Stimulated activated effector memory CD8-positive, alpha-beta T cell treated with anti-CD3 and anti-CD28 coated beads, Interleukin-12 subunit alpha, Interleukin-12 subunit beta, amount 100 ng/mL, for 72 hours (primary cell): ENCODE results near the gene ALOXE3.

Experiments used
- ATAC-seq: fragments of 150-1000 bp; cut with Tn5 transposase; 2 replicates; pipeline ENCODE4 v1.10.0; 2021
- DNase-seq, 2 donors: peaks; one replicate each; pipeline ENCODE4 v3.0.0; 2021 to 2022; ENCODE audit warnings: low spot score in 2 of 2
- H3K27ac Mint-ChIP-seq: one replicate; pipeline ENCODE4 v1.8.0; 2022; ENCODE audit warnings: mild to moderate bottlenecking, mixed read lengths
- H3K36me3 Mint-ChIP-seq: one replicate; pipeline ENCODE4 v1.8.0; 2022; ENCODE audit warnings: mild to moderate bottlenecking, mixed read lengths
- H3K4me1 Mint-ChIP-seq: one replicate; pipeline ENCODE4 v1.8.0; 2022; ENCODE audit warnings: mixed read lengths
- H3K4me3 Mint-ChIP-seq: one replicate; pipeline ENCODE4 v1.8.0; 2022; ENCODE audit warnings: mild to moderate bottlenecking, mixed read lengths
- H3K9me3 Mint-ChIP-seq: one replicate; pipeline ENCODE4 v1.8.0; 2022; ENCODE audit warnings: mixed read lengths

Gene ALOXE3

GRCh38 chr17:8105957-8106398, 12.3 kb downstream of the ALOXE3 start:
- peaks cover 5% of the 10 kb centered on the region for H3K4me1 Mint-ChIP-seq
- H3K4me3 Mint-ChIP-seq = no peak overlapping the region
- DNase-seq = no peak
- no peaks in the 10 kb centered on the region for H3K9me3 Mint-ChIP-seq
- ATAC-seq = no peak
- no peaks in the 10 kb centered on the region for H3K36me3 Mint-ChIP-seq
- no peak overlapping the region for H3K27ac Mint-ChIP-seq

GRCh38 chr17:8104911-8105310, 13.4 kb downstream of the ALOXE3 start:
- H3K4me3 Mint-ChIP-seq = no peak overlapping the region
- H3K9me3 Mint-ChIP-seq = no peaks in the 10 kb centered on the region
- no peaks in the 10 kb centered on the region for H3K4me1 Mint-ChIP-seq
- DNase-seq (no peak), ATAC-seq (no peak)
- no peak overlapping the region for H3K27ac Mint-ChIP-seq
- H3K36me3 Mint-ChIP-seq = no peaks in the 10 kb centered on the region

- Mint-ChIP-seq H3K9me3 (no peaks in the 10 kb centered on the region), H3K4me1 (no peaks in the 10 kb centered on the region), H3K27ac (no peak overlapping the region), H3K4me3 (no peak overlapping the region), H3K36me3 (no peaks in the 10 kb centered on the region)
- no peak for DNase-seq
- no peak for ATAC-seq
These were observed 14.8 kb downstream of the ALOXE3 start for GRCh38 chr17:8103549-8103948.

DNA sequence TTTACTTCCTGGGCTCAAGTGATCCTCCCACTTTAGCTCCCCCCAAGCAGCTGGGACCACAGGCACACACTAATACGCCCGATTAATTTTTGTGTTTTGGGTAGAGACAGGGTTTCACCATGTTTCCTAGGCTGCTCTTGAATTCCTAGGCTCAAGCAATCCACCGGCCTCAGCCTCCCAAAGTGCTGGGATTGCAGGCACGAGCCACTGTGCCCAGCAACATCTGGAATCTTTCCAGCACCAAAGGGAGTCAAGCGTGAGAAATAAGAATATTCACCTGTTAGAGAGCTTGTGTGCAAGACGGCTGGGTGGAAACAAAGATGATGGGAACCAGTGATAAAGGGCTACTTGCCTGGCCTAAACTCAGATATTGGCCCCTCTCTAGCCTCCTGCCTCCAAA, 16.6 kb downstream of the ALOXE3 start:
- Mint-ChIP-seq H3K4me3 (no peak overlapping the region), H3K27ac (no peak overlapping the region), H3K4me1 (no peaks in the 10 kb centered on the region), H3K36me3 (no peaks in the 10 kb centered on the region), H3K9me3 (no peaks in the 10 kb centered on the region)
- no peak for ATAC-seq
- no peak for DNase-seq

- no peaks in the 10 kb centered on the region for H3K9me3 Mint-ChIP-seq
- H3K4me3 Mint-ChIP-seq = no peak overlapping the region
- no peak for ATAC-seq
- H3K4me1 Mint-ChIP-seq = no peaks in the 10 kb centered on the region
- H3K27ac Mint-ChIP-seq = no peak overlapping the region
- DNase-seq = no peak
- H3K36me3 Mint-ChIP-seq = no peaks in the 10 kb centered on the region
These were observed 17.6 kb downstream of the ALOXE3 start for GRCh38 chr17:8100763-8101162.

DNA sequence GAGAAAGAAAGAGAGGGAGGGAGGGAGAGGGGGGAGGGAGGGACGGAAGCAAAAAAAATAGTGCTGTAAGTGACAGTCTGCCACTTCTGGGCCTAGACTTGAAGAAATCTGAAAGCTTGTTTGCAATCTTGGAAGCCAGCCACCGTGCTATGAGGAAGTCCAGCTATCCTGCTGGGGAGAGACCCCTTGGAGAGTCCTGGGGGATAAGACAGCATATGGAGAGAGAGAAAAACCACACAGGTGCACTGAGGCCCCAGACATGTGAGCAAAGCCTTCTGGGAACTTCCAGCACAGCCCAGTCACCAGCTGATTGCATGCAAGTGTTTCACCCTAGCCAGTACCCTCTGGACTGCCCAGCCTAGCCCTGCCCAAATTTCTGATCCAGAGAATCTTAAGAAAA, 18.2 kb downstream of the ALOXE3 start:
- no peaks in the 10 kb centered on the region for H3K36me3 Mint-ChIP-seq
- DNase-seq (no peak), ATAC-seq (no peak)
- no peaks in the 10 kb centered on the region for H3K9me3 Mint-ChIP-seq
- H3K4me1 Mint-ChIP-seq = no peaks in the 10 kb centered on the region
- no peak overlapping the region for H3K4me3 Mint-ChIP-seq
- no peak overlapping the region for H3K27ac Mint-ChIP-seq

DNA sequence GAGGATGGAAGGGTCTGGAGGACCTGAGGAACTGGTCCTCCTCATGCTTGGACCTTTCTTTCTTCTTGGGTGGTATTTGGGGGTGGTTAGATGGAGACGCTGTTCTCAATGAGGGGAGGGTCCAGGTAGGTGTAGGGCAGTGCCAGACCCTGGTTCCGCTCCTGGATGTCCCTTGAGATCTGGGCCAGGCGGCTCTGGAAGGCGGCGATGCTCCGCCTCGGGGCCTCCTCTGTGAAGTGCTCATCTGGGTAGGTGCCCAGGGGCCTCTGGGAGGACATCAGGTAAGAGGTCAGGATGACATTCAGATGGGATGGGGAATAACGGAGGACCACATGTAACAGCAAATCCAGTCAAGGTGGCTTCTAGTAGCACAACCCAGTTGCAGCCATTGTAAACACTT, 21.8 kb downstream of the ALOXE3 start:
- ATAC-seq (no peak), DNase-seq (no peak)
- no peaks in the 10 kb centered on the region for H3K36me3 Mint-ChIP-seq
- H3K4me1 Mint-ChIP-seq = peaks cover 6% of the 10 kb centered on the region
- no peak overlapping the region for H3K4me3 Mint-ChIP-seq
- no peaks in the 10 kb centered on the region for H3K9me3 Mint-ChIP-seq
- peak overlapping the region; percentile 26 for H3K27ac Mint-ChIP-seq

DNA sequence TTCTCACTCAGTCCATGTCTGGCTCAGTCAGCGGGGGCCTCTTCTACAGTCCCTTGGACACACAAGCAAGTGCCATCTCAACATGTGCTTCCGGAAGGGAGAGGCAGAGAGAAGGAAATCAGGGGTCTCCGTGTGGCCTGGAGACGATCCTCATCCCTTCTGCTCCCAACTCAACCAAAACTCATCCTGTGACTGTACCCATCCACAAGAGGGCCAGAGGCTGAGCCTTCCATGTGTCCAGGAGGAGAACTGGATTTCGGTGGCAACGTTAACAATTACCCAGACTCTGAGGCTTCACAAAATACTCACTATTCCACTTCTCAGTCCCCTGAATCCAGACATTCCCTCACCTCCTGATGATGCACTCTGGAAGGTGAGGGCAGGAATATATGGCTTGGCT, 23.0 kb downstream of the ALOXE3 start:
- Mint-ChIP-seq H3K4me1 (peaks cover 6% of the 10 kb centered on the region), H3K4me3 (no peak overlapping the region), H3K36me3 (no peaks in the 10 kb centered on the region), H3K9me3 (no peaks in the 10 kb centered on the region), H3K27ac (no peak overlapping the region)
- DNase-seq = no peak
- no peak for ATAC-seq

- no peak overlapping the region for H3K27ac Mint-ChIP-seq
- H3K4me1 Mint-ChIP-seq = peaks cover 6% of the 10 kb centered on the region
- no peak for DNase-seq
- no peak overlapping the region for H3K4me3 Mint-ChIP-seq
- ATAC-seq = peak; percentile 31
- no peaks in the 10 kb centered on the region for H3K9me3 Mint-ChIP-seq
- peaks cover 4% of the 10 kb centered on the region for H3K36me3 Mint-ChIP-seq
These were observed 27.2 kb downstream of the ALOXE3 start for GRCh38 chr17:8091033-8091687.

GRCh38 chr17:8089728-8090127, 28.6 kb downstream of the ALOXE3 start:
- no peaks in the 10 kb centered on the region for H3K9me3 Mint-ChIP-seq
- no peak overlapping the region for H3K27ac Mint-ChIP-seq
- H3K36me3 Mint-ChIP-seq = peaks cover 5% of the 10 kb centered on the region
- no peak for ATAC-seq
- H3K4me1 Mint-ChIP-seq = peaks cover 6% of the 10 kb centered on the region
- no peak overlapping the region for H3K4me3 Mint-ChIP-seq
- no peak for DNase-seq

- DNase-seq = no peak
- Mint-ChIP-seq H3K9me3 (no peaks in the 10 kb centered on the region), H3K36me3 (peaks cover 5% of the 10 kb centered on the region), H3K4me3 (no peak overlapping the region), H3K4me1 (no peaks in the 10 kb centered on the region), H3K27ac (no peak overlapping the region)
- ATAC-seq = no peak
These were observed 30.4 kb downstream of the ALOXE3 start for GRCh38 chr17:8087952-8088230.

GRCh38 chr17:8087075-8087951, 31.0 kb downstream of the ALOXE3 start, which contains the start of gene ALOX12B:
Gene ALOX12B (minus strand): TSS chr17:8087716. CDS start chr17:8087442, 274 bp downstream.
- Mint-ChIP-seq H3K4me3 (no peak within 1 kb of the TSS), H3K36me3 (peaks cover 5% of the 10 kb centered on the region), H3K4me1 (no peaks in the 10 kb centered on the region), H3K9me3 (no peaks in the 10 kb centered on the region), H3K27ac (peak within 1 kb of the TSS; percentile 38)
- ATAC-seq (no peak), DNase-seq (no peak)

GRCh38 chr17:8084250-8084649, 34.1 kb downstream of the ALOXE3 start:
- ATAC-seq (no peak), DNase-seq (no peak)
- H3K4me3 Mint-ChIP-seq = no peak overlapping the region
- no peaks in the 10 kb centered on the region for H3K9me3 Mint-ChIP-seq
- peaks cover 12% of the 10 kb centered on the region for H3K36me3 Mint-ChIP-seq
- H3K27ac Mint-ChIP-seq = no peak overlapping the region
- peaks cover 14% of the 10 kb centered on the region for H3K4me1 Mint-ChIP-seq

DNA sequence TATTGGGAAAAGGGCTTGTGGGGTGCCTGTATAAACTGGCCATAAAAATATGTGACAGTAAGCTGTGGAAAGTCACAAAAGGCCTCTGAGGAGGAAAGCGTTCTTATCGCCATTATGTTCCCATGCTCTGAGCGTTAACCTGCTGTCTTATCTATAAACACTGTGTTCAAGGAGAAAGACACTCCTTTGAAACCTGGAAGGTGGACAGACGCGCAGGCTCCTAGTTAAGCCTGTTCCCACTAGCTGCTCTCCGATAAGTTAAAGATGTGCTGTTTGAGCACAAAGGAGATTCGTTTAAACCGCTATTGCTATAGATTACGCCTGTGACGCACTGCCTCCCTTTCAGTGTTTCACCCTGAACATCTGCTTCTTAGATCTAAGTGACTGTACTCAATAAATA, 36.0 kb downstream of the ALOXE3 start:
- no peak overlapping the region for H3K4me3 Mint-ChIP-seq
- no peak for DNase-seq
- ATAC-seq = no peak
- H3K9me3 Mint-ChIP-seq = no peaks in the 10 kb centered on the region
- peaks cover 12% of the 10 kb centered on the region for H3K36me3 Mint-ChIP-seq
- H3K4me1 Mint-ChIP-seq = peaks cover 17% of the 10 kb centered on the region
- H3K27ac Mint-ChIP-seq = no peak overlapping the region

- peaks cover 12% of the 10 kb centered on the region for H3K36me3 Mint-ChIP-seq
- H3K9me3 Mint-ChIP-seq = no peaks in the 10 kb centered on the region
- DNase-seq (no peak), ATAC-seq (no peak)
- H3K27ac Mint-ChIP-seq = no peak overlapping the region
- H3K4me1 Mint-ChIP-seq = peaks cover 17% of the 10 kb centered on the region
- no peak overlapping the region for H3K4me3 Mint-ChIP-seq
These were observed 36.4 kb downstream of the ALOXE3 start for GRCh38 chr17:8081876-8082275.

- H3K36me3 Mint-ChIP-seq = peaks cover 6% of the 10 kb centered on the region
- H3K27ac Mint-ChIP-seq = no peak overlapping the region
- H3K4me1 Mint-ChIP-seq = peaks cover 17% of the 10 kb centered on the region
- no peak for DNase-seq
- no peaks in the 10 kb centered on the region for H3K9me3 Mint-ChIP-seq
- ATAC-seq = no peak
- peak overlapping the region; percentile 84 for H3K4me3 Mint-ChIP-seq
These were observed 37.5 kb downstream of the ALOXE3 start for GRCh38 chr17:8080799-8081219.
